NCI-H2029 (cell line): ENCODE results near the gene CSNK2B.
A peak's percentile ranks its signal among the peaks of the same experiment; 100 is the strongest.

Experiments
- DNase-seq: peaks from one replicate; lab custom pipeline; 2025; lab: John Stamatoyannopoulos, UW

The CSNK2B gene

DNA sequence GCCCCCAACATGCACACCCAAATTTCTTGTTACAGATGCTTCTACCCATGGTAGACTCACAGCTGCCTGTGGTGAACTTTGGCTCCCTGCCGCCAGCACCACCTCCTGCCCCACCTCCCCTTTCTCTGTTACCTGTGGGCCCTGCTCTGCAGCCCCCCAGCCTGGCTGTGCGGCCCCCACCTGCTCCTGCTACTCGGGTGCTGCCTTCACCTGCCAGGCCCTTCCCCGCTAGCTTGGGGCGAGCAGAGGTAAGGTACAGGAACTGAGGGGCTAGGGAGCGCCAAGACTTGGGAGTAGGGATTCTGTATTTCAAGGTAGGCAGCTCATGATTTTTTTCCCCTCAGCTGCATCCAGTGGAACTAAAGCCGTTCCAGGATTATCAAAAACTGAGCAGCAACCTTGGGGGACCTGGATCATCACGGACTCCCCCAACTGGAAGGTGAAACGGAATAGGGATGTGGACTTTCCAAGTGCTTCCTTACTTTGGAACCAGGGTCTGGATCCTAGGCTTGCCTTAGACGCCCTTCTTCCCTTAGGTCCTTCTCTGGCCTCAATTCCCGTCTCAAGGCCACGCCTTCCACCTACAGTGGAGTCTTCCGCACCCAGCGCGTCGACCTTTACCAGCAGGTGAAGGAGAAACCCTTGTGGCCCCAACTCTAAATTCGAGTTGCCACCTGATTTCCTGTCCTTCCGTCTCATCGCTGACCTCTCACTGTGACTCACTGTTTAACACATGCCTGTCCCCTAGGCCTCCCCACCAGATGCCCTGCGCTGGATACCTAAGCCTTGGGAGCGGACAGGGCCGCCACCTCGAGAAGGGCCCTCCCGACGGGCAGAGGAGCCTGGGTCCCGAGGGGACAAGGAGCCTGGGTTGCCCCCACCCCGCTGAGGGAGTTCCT is 28.9 kb upstream of the CSNK2B start:
- DNase-seq: no peak

DNA sequence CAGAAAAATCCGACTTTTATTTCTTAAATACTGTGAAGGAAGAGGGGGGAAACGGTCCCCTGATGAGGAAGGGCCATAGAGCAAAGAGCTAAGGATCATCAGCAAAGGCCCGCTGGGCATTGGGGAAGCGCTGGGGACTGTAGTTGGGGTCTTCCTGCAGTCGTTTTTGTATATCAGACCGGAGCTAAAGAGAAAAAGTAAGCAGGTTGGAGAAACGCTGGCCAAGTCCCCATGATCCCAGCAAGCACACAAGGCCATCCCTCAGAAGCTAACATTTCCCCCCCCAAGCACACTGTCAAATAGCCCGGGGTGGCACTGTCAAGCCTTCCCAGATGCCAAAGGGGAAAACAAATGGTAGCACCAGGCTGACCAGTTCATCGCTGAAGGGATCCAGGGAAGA is 26.8 kb upstream of the CSNK2B start:
- no peak for DNase-seq

DNA sequence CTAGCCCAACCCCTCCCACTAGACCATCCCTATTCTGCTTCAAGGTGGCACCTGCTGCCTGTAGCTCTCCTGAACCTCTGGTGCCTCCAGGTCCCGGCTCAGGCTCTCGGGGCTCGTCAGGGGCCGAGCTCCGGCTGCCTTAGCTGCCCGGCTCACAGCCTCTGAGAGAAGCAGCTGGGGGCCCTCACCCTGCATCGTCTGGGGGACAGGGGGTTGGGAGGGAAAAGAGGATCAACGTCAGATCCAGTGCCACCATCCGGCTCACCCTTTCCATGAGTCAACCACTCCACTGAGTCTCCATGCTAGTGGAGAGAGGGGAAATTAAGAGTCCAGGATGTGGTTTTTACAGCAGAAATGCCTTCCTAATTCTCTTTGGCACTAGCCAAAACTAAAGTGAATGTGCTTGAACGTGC is 26.4 kb upstream of the CSNK2B start:
- no peak for DNase-seq

GRCh38 chr6:31640612-31641011 is 25.3 kb upstream of the CSNK2B start:
- DNase-seq: no peak

- DNase-seq: no peak
Observed at GRCh38 chr6:31641370-31641769, 24.5 kb upstream of the CSNK2B start.

DNA sequence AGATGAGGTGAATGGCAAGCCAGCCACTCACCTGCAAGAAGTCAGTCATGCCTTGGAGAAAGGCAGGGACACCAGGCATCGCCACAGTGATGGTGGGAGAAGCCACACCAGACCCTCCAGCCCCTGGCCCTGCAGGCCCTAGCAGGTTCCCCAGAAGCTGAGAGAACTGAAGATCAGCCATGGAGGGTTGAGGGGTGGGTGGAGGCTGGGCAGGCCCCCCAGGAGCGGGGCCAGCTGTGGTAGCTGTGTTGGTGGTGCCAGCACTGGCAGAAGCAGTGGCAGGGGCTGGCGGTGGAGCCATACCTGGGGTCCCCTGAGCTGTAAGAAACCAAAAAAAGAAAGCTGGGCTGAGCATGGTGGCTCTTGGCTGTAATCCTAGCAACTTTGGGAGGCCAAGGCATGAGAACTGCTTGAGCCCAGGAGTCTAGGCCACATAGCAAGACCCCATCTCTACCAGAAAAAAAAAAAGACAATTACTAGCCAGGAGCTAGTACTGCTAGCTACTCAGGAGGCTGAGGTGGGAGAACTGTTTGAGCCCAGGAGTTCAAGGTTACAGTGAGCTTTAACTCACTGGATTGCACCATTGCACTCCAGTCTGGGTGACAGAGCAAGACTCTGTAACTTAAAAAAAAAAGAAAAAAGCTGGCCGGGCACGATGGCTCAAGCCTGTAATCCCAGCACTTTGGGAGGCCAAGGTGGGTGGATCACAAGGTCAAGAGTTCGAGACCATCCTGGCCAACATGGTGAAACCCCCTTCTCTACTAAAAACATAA is 22.9 kb upstream of the CSNK2B start:
- DNase-seq: no peak

DNA sequence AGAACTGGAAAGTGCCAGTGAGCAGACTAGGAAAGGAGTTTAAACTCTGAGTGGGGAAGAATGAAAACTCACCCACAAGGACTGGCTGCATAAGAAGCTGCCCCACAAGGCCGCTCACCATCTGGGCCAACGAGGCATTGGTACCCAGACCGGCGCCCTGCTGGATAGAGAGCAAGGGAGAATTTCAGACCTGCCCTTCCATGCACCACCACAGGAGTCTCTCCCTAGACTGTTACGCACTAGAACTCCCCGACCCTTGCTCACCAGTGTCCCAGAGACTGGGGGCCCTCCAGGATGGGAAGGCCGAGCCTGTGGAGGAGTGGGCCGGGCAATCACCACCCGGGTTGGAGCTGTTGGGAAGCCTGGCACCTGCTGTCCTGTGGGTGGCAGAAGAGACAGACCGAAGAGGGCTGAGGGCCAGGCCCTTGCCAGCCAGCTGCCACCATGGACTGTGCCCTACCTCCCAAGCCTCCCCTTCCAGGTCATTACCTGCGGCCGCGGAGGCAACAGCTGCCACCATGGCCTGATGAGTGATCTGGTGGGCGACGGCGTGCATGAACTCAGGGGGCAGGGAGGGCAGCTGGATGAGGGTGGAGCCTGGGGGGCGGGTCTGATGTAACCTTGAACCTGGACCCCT is 21.9 kb upstream of the CSNK2B start:
- DNase-seq: no peak

- DNase-seq: no peak
Observed at GRCh38 chr6:31645325-31645724, 20.6 kb upstream of the CSNK2B start.

GRCh38 chr6:31651602-31652191 is 14.2 kb upstream of the CSNK2B start:
- peak; percentile 69 for DNase-seq

GRCh38 chr6:31652925-31653724 is 12.8 kb upstream of the CSNK2B start:
- DNase-seq: peak; percentile 95

- DNase-seq: no peak
Observed at GRCh38 chr6:31654574-31655348, 11.1 kb upstream of the CSNK2B start.

DNA sequence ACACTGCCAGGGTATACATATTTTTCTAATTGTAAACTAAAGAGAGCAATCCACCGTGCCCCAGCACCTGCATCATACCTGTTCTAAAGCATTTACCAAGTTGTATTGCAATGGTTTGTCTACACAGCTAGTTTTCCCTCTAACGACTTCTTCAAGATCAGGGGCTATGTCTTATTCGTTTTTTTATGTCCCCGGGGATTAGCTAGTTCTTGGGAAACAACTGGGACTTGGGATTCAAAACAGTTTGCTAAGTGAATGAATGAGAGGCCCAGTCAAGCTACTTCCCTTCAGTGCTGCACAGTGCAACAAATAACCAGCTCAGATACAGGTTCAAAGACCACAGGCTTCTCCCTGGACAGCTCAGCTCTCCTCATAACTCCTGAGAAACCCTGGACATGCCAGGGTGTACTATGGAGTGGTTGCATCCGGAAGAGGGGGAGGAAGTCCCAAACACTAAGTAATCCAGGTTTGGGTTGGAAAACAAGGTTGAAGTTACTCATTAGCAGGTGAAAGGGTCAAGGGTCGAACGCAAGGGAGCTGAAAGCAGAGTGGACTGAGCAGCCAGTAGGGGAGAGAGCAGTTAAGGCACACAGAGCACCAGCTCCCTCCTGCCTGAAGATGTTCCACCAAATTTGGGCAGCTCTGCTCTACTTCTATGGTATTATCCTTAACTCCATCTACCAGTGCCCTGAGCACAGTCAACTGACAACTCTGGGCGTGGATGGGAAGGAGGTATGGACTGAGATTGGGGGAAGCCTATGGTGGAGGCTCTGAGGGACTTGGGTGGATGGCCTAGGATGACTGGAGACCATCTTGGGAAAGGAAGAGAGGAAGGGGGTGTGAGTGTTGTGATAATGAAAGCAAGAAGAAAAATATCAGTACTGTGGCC is 10.3 kb upstream of the CSNK2B start, which contains the start of gene APOM:
TSS of gene APOM (plus strand) at position 546 of the 889 bp plus-strand sequence. CDS start at position 619, 73 bp downstream.
- no peak for DNase-seq

DNA sequence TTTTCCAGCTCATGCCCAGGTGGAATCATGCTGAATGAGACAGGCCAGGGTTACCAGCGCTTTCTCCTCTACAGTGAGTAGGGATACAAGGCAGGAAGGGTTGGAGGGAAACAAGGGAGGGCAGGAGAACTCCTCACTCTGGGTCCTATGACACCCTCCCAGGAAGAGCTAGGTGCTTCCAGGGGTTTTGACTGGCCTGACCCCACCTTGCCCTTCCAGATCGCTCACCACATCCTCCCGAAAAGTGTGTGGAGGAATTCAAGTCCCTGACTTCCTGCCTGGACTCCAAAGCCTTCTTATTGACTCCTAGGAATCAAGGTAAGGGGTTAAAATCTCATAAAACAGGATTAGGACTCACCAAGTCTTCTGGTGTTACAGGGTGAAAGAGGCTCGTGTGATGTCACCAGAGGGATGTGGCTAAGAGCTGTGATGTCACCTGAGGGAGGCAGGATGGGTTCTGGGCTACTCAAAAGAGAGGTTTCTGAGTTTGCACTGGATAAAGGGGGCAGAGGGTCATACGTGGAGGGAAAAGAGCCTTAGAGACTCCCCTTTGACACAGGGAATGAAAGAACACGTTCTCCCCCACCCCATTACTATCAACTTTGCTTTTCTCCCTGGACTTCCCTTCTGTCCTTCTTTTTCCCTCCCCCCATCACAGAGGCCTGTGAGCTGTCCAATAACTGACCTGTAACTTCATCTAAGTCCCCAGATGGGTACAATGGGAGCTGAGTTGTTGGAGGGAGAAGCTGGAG is 8.3 kb upstream of the CSNK2B start:
- DNase-seq: no peak

GRCh38 chr6:31658158-31658688 is 7.7 kb upstream of the CSNK2B start:
- DNase-seq: no peak

GRCh38 chr6:31658983-31659648 is 6.8 kb upstream of the CSNK2B start:
- no peak for DNase-seq

GRCh38 chr6:31659649-31660380 is 6.1 kb upstream of the CSNK2B start:
- DNase-seq: no peak
